AG09319 (cell line): ENCODE data around the gene SGCE.
A peak's percentile ranks its signal among the peaks of the same experiment; 100 is the strongest.

Experiments
- DNase-seq: peaks from one replicate; pipeline ENCODE4 v3.0.0-alpha.2; 2010; ENCODE audit warnings: low read depth; ENCODE audit errors: extremely low read depth
- CTCF ChIP-seq: IDR thresholded peaks from 2 replicates; pipeline ENCODE4 v1.5.1; 2011; ENCODE audit warnings: low read depth, mild to moderate bottlenecking, inconsistent platforms, low read length, moderate library complexity

The SGCE gene

GRCh38 chr7:94620703-94621118, 35.2 kb downstream of the SGCE start:
- DNase-seq: peak; percentile 66

GRCh38 chr7:94618126-94618525, 37.8 kb downstream of the SGCE start:
- DNase-seq: no peak
- no peak for TF ChIP-seq CTCF

More at GRCh38 chr7:94620703-94621118, 35.2 kb downstream of the SGCE start:
- no peak for TF ChIP-seq CTCF

- TF ChIP-seq CTCF: no peak
- DNase-seq: no peak
Measured at GRCh38 chr7:94616855-94617254, 39.1 kb downstream of the SGCE start.

- DNase-seq: no peak
- no peak for TF ChIP-seq CTCF
Measured at GRCh38 chr7:94615666-94616065, 40.3 kb downstream of the SGCE start.

- TF ChIP-seq CTCF: no peak
- DNase-seq: no peak
Measured at GRCh38 chr7:94612661-94613060, 43.3 kb downstream of the SGCE start.

- DNase-seq: no peak
- TF ChIP-seq CTCF: no peak
Measured at GRCh38 chr7:94612253-94612652, 43.7 kb downstream of the SGCE start.

GRCh38 chr7:94609561-94609960, 46.4 kb downstream of the SGCE start:
- TF ChIP-seq CTCF: no peak

More at GRCh38 chr7:94609561-94609960, 46.4 kb downstream of the SGCE start:
- DNase-seq: no peak
